SK-N-SH (cell line): ENCODE data around the gene CHD6. TPM values are rescaled to one million over a fixed set of nuclear protein-coding genes. Genes with fewer than 3 reads are reported as not detected.

Experiments
- CTCF ChIA-PET: fragments of 300-600, 350-600 bp; formaldehyde crosslinking; extraction: SDS; loops from one replicate; lab custom pipeline; 2021; lab: Yijun Ruan, JAX
- POLR2A ChIA-PET: fragments of 350-600 bp; sonication (Branson Sonifier 250); formaldehyde crosslinking; extraction: SDS; loops from one replicate; lab custom pipeline; 2020; ENCODE audit warnings: antibody characterized with exemption, inconsistent platforms; lab: Yijun Ruan, JAX
- DNase-seq: peaks from one replicate; pipeline ENCODE4 v3.0.0; 2012
- H2AFZ ChIP-seq: fragments of 200-600 bp; sonication (generic); 2 replicates; pipeline ENCODE4 v1.8.1; 2016; ENCODE audit warnings: antibody characterized with exemption, mild to moderate bottlenecking, low read depth
- H3F3A ChIP-seq: fragments of 200-600 bp; sonication (generic); replicated peaks from 2 replicates; pipeline ENCODE3; 2016; ENCODE audit warnings: antibody characterized with exemption, mild to moderate bottlenecking; ENCODE audit not compliant: insufficient read depth
- H3K27ac ChIP-seq, 2 experiments: fragments of 200-500 bp in 1 of 2; fragments of 200-600 bp in 1 of 2; sonication (Bioruptor generic) in 1 of 2; sonication (generic), shearing (Covaris generic) in 1 of 2; 2 replicates each; pipeline versions ENCODE4 v1.5.1 to v1.6.1; 2014 to 2016; ENCODE audit warnings: low read depth in 2 of 2, inconsistent platforms in 1 of 2, low read length in 1 of 2, mild to moderate bottlenecking in 1 of 2, mixed read lengths in 1 of 2
- H3K27me3 ChIP-seq: fragments of 200-600 bp; sonication (generic), shearing (Covaris generic); 2 replicates; pipeline ENCODE4 v1.6.1; 2016; ENCODE audit warnings: mixed run types; ENCODE audit not compliant: insufficient read depth
- H3K36me3 ChIP-seq, 2 experiments: fragments of 200-500 bp in 1 of 2; fragments of 200-600 bp in 1 of 2; sonication (Bioruptor generic) in 1 of 2; sonication (generic) in 1 of 2; replicated peaks in 1 of 2; 2 replicates each; pipeline versions ENCODE3 to v1.5.1; 2014 to 2016; ENCODE audit warnings: low read length in 1 of 2, mild to moderate bottlenecking in 1 of 2; ENCODE audit not compliant: insufficient read depth in 2 of 2, control insufficient read depth in 1 of 2
- H3K4me1 ChIP-seq, 2 experiments: fragments of 200-500 bp in 1 of 2; fragments of 200-600 bp in 1 of 2; sonication (Bioruptor generic) in 1 of 2; sonication (generic), shearing (Covaris generic) in 1 of 2; 2 replicates each; pipeline versions ENCODE4 v1.5.1 to v1.6.1; 2014 to 2016; ENCODE audit warnings: low read depth in 1 of 2, low read length in 1 of 2, mixed run types in 1 of 2; ENCODE audit not compliant: insufficient read depth in 2 of 2, control insufficient read depth in 1 of 2
- H3K4me2 ChIP-seq: fragments of 200-600 bp; sonication (generic), shearing (Covaris generic); 2 replicates; pipeline ENCODE4 v1.6.1; 2017; ENCODE audit warnings: mixed run types
- H3K4me3 ChIP-seq, 2 experiments: fragments of 200-500 bp in 1 of 2; fragments of 200-600 bp in 1 of 2; sonication (Bioruptor generic) in 1 of 2; sonication (generic), shearing (Covaris generic) in 1 of 2; 2 replicates each; pipeline versions ENCODE4 v1.5.1 to v1.8.1; 2014 to 2016; ENCODE audit warnings: low read depth in 2 of 2, inconsistent platforms in 1 of 2, low read length in 1 of 2, mild to moderate bottlenecking in 1 of 2, mixed read lengths in 1 of 2, moderate library complexity in 1 of 2
- H3K79me2 ChIP-seq: fragments of 200-600 bp; sonication (generic); 2 replicates; pipeline ENCODE4 v1.8.1; 2017; ENCODE audit warnings: mild to moderate bottlenecking; ENCODE audit not compliant: insufficient read depth
- H3K9ac ChIP-seq: fragments of 200-600 bp; sonication (generic); 2 replicates; pipeline ENCODE4 v1.6.1; 2017; ENCODE audit warnings: mixed run types
- H3K9me2 ChIP-seq: fragments of 200-600 bp; sonication (generic); 2 replicates; pipeline ENCODE4 v1.6.1; 2017; ENCODE audit warnings: mixed run types
- H3K9me3 ChIP-seq: fragments of 200-600 bp; sonication (generic); 2 replicates; pipeline ENCODE4 v1.6.1; 2017; ENCODE audit warnings: mixed run types, mild to moderate bottlenecking, moderate library complexity
- H4K20me1 ChIP-seq: fragments of 200-600 bp; sonication (generic); 2 replicates; pipeline ENCODE4 v1.6.1; 2017; ENCODE audit warnings: mild to moderate bottlenecking, mixed run types; ENCODE audit not compliant: insufficient read depth
- EP300 ChIP-seq, 2 experiments: IDR thresholded peaks; 2 replicates each; pipeline versions ENCODE4 v1.4.0 to v1.6.1; 2012; ENCODE audit warnings: borderline replicate concordance in 1 of 2, low read depth in 1 of 2, low read length in 1 of 2
- EZH2phosphoT487 ChIP-seq: fragments of 200-600 bp; sonication (generic); IDR thresholded peaks from 2 replicates; pipeline ENCODE4 v1.6.1; 2017; ENCODE audit warnings: low read depth, mixed run types, mild to moderate bottlenecking, antibody characterized with exemption, moderate library complexity, borderline replicate concordance
- FOSL2 ChIP-seq: IDR thresholded peaks from 2 replicates; pipeline ENCODE4 v1.4.0; 2012; ENCODE audit warnings: low read depth, mild to moderate bottlenecking, moderate library complexity, borderline replicate concordance
- FOXJ3 ChIP-seq: sonication (generic); formaldehyde crosslinking; IDR thresholded peaks from 2 replicates; pipeline ENCODE4 v1.5.1; 2020; ENCODE audit warnings: mild to moderate bottlenecking, missing genetic modification reagents
- FOXM1 ChIP-seq: IDR thresholded peaks from 2 replicates; pipeline ENCODE4 v1.4.0; 2012; ENCODE audit warnings: low read depth, mild to moderate bottlenecking
- GABPA ChIP-seq: IDR thresholded peaks from 2 replicates; pipeline ENCODE4 v1.4.0; 2012; ENCODE audit warnings: low read depth, mild to moderate bottlenecking
- MEF2A ChIP-seq: IDR thresholded peaks from 2 replicates; pipeline ENCODE4 v1.4.0; 2012; ENCODE audit warnings: low read depth, borderline replicate concordance
- RAD21 ChIP-seq: IDR thresholded peaks from 2 replicates; pipeline ENCODE4 v1.6.1; 2012; ENCODE audit warnings: mild to moderate bottlenecking, low read length
- RCOR1 ChIP-seq: fragments of 150-350 bp; IDR thresholded peaks from 2 replicates; pipeline ENCODE4 v1.6.1; 2017; ENCODE audit warnings: antibody characterized with exemption, low read length
- RFX5 ChIP-seq: IDR thresholded peaks from 2 replicates; pipeline ENCODE4 v1.6.1; 2012; ENCODE audit warnings: mild to moderate bottlenecking, improper control_type of control experiment, low read length
- RXRA ChIP-seq: IDR thresholded peaks from 2 replicates; pipeline ENCODE4 v1.4.0; 2012; ENCODE audit warnings: low read depth, mild to moderate bottlenecking, borderline replicate concordance
- TEAD4 ChIP-seq: IDR thresholded peaks from 2 replicates; pipeline ENCODE4 v1.4.0; 2012; ENCODE audit warnings: mild to moderate bottlenecking, borderline replicate concordance; ENCODE audit not compliant: insufficient read depth
- WGBS: methylation state at CpG from one replicate; pipeline ENCODE4 v1.1.6; 2017; ENCODE audit warnings: low lambda C conversion rate; 5-methylcytosine and 5-hydroxymethylcytosine counted together
- polyA plus RNA-seq, 3 experiments: library from polyadenylated mRNA; depleted of rRNA; stranded (reverse); fragments of >200 nt; gene quantifications; 2 replicates each; pipeline ENCODE4 v1.2.3, GENCODE V29; 2012
- TF ChIP-seq, protein P1 (sequence below): fragments of 150-350 bp; IDR thresholded peaks from 2 replicates; pipeline ENCODE4 v1.6.1; 2016; ENCODE audit warnings: mild to moderate bottlenecking, low read depth, low read length
- TF ChIP-seq, protein P2 (sequence below): IDR thresholded peaks from 2 replicates; pipeline ENCODE4 v1.4.0; 2012; ENCODE audit warnings: low read depth, borderline replicate concordance
- TF ChIP-seq, protein P3 (sequence below): fragments of 200-600 bp; sonication (generic); IDR thresholded peaks from 2 replicates; pipeline ENCODE4 v1.6.1; 2017; ENCODE audit warnings: antibody characterized with exemption, mild to moderate bottlenecking, moderate library complexity
- TF ChIP-seq, protein P4 (sequence below): IDR thresholded peaks from 2 replicates; pipeline ENCODE4; 2012

The CHD6 gene
- polyA plus RNA-seq, 1 of the 3 experiments (the other 2 are of a cell fraction): 7.1 TPM

DNA sequence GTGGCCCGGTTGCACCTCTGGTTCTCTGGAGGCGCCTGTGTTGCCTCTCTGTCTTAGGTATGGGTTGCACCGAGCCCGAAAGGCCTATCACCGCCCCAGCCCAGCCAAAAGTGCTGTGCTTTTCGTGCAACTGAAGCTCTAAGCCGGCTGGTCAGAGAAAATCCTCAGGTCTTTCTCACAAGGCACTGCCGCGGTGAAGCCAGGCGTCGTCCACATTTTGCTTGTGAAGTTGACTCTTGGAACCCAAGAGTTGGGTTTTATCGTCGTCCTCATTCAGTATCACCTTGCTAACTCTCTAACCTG, 250.8 kb downstream of the CHD6 start:
- POLR2A ChIA-PET: no interaction called here
- Histone ChIP-seq H3K36me3 (no peaks in the 10 kb centered on the region), H4K20me1 (no peaks in the 10 kb centered on the region), H3K27ac (no peak overlapping the region), H3K4me1 (peaks cover 0 to 4% of the 10 kb centered on the region in 2 experiments; a peak in 1 of 4 replicates), H3K79me2 (no peaks in the 10 kb centered on the region), H3K27me3 (peaks cover 43% of the 10 kb centered on the region), H2AFZ (no peak overlapping the region), H3F3A (no peaks in the 10 kb centered on the region), H3K9me2 (no peaks in the 10 kb centered on the region), H3K4me2 (no peak overlapping the region), H3K9ac (no peak overlapping the region), H3K4me3 (no peak overlapping the region), H3K9me3 (no peaks in the 10 kb centered on the region)
- TF ChIP-seq, protein P1, sequence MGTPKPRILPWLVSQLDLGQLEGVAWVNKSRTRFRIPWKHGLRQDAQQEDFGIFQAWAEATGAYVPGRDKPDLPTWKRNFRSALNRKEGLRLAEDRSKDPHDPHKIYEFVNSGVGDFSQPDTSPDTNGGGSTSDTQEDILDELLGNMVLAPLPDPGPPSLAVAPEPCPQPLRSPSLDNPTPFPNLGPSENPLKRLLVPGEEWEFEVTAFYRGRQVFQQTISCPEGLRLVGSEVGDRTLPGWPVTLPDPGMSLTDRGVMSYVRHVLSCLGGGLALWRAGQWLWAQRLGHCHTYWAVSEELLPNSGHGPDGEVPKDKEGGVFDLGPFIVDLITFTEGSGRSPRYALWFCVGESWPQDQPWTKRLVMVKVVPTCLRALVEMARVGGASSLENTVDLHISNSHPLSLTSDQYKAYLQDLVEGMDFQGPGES: no peak
- TF ChIP-seq, protein P2, sequence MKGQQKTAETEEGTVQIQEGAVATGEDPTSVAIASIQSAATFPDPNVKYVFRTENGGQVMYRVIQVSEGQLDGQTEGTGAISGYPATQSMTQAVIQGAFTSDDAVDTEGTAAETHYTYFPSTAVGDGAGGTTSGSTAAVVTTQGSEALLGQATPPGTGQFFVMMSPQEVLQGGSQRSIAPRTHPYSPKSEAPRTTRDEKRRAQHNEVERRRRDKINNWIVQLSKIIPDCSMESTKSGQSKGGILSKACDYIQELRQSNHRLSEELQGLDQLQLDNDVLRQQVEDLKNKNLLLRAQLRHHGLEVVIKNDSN: no peak
- TF ChIP-seq, protein P3, sequence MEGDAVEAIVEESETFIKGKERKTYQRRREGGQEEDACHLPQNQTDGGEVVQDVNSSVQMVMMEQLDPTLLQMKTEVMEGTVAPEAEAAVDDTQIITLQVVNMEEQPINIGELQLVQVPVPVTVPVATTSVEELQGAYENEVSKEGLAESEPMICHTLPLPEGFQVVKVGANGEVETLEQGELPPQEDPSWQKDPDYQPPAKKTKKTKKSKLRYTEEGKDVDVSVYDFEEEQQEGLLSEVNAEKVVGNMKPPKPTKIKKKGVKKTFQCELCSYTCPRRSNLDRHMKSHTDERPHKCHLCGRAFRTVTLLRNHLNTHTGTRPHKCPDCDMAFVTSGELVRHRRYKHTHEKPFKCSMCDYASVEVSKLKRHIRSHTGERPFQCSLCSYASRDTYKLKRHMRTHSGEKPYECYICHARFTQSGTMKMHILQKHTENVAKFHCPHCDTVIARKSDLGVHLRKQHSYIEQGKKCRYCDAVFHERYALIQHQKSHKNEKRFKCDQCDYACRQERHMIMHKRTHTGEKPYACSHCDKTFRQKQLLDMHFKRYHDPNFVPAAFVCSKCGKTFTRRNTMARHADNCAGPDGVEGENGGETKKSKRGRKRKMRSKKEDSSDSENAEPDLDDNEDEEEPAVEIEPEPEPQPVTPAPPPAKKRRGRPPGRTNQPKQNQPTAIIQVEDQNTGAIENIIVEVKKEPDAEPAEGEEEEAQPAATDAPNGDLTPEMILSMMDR: no peak
- no peak for TF ChIP-seq MEF2A
- TF ChIP-seq RAD21: no peak
- no peak for TF ChIP-seq TEAD4
- TF ChIP-seq, protein P4, sequence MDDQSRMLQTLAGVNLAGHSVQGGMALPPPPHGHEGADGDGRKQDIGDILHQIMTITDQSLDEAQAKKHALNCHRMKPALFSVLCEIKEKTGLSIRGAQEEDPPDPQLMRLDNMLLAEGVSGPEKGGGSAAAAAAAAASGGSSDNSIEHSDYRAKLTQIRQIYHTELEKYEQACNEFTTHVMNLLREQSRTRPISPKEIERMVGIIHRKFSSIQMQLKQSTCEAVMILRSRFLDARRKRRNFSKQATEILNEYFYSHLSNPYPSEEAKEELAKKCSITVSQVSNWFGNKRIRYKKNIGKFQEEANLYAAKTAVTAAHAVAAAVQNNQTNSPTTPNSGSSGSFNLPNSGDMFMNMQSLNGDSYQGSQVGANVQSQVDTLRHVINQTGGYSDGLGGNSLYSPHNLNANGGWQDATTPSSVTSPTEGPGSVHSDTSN: no peak
- TF ChIP-seq RFX5: no peak
- no peak for TF ChIP-seq GABPA
- TF ChIP-seq RXRA: no peak
- TF ChIP-seq EP300 (IDR thresholded peaks at IDR 0.05; ENCODE audit: borderline replicate concordance in 1 of 2, low read depth in 1 of 2, low read length in 1 of 2): no peak
- no peak for TF ChIP-seq RCOR1
- no peak for TF ChIP-seq EZH2phosphoT487
- no peak for TF ChIP-seq FOXJ3 (CRISPR knock-in tag)
- TF ChIP-seq FOSL2: no peak
- no peak for TF ChIP-seq FOXM1
- 83% methylated on average over 12 of the region's 13 CpGs for WGBS
- CTCF ChIA-PET: interaction anchor here (0.6 kb wide), 1 partner anchor 204 kb away, joined by 3 read pairs; no protein-coding TSS in a partner anchor
- DNase-seq: no peak
